DND-41 (cell line): ENCODE data around the gene TMEM60.

Source experiments
- ATAC-seq: fragments of 200-7000 bp; cut with Tn5 transposase; 3 replicates; pipeline ENCODE4 v1.9.1; 2021; ENCODE audit warnings: low read depth; ENCODE audit not compliant: insufficient read depth
- DNase-seq: peaks from one replicate; pipeline ENCODE4 v3.0.0-alpha.2; 2020
- H2AFZ ChIP-seq: 2 replicates; pipeline ENCODE4 v1.6.0; 2012; ENCODE audit warnings: low read depth, low read length
- H3K27ac ChIP-seq: 2 replicates; pipeline ENCODE4 v1.5.1; 2012; ENCODE audit warnings: low read length, inconsistent platforms
- H3K27me3 ChIP-seq: fragments of 200-600 bp; sonication (generic); 2 replicates; pipeline ENCODE4 v1.6.0; 2012; ENCODE audit warnings: low read length, mild to moderate bottlenecking, inconsistent platforms; ENCODE audit not compliant: insufficient read depth, poor library complexity
- H3K36me3 ChIP-seq: 2 replicates; pipeline ENCODE4 v1.5.1; 2012; ENCODE audit warnings: low read length, inconsistent platforms; ENCODE audit not compliant: insufficient read depth
- H3K4me1 ChIP-seq: 2 replicates; pipeline ENCODE4 v1.5.1; 2012; ENCODE audit warnings: mild to moderate bottlenecking, low read length; ENCODE audit not compliant: insufficient read depth
- H3K4me2 ChIP-seq: 2 replicates; pipeline ENCODE4 v1.6.0; 2012; ENCODE audit warnings: mild to moderate bottlenecking, moderate library complexity, low read length, inconsistent platforms; ENCODE audit not compliant: insufficient read depth
- H3K4me3 ChIP-seq, 2 experiments: fragments of 200-600 bp in 1 of 2; shearing (Covaris generic) in 1 of 2; 2 replicates each; pipeline ENCODE4 v1.5.1; 2012 to 2016; ENCODE audit warnings: inconsistent platforms in 2 of 2, low read length in 2 of 2, mild to moderate bottlenecking in 2 of 2, low read depth in 1 of 2, moderate library complexity in 1 of 2
- H3K79me2 ChIP-seq: 2 replicates; pipeline ENCODE4 v1.6.0; 2012; ENCODE audit warnings: low read length, inconsistent platforms; ENCODE audit not compliant: insufficient read depth
- H3K9ac ChIP-seq: 2 replicates; pipeline ENCODE4 v1.6.0; 2012; ENCODE audit warnings: low read depth, mild to moderate bottlenecking, inconsistent platforms, low read length, moderate library complexity
- H3K9me3 ChIP-seq: 2 replicates; pipeline ENCODE4 v1.5.1; 2012; ENCODE audit warnings: low read length, moderate library complexity, mild to moderate bottlenecking, inconsistent platforms; ENCODE audit not compliant: insufficient read depth, severe bottlenecking
- H4K20me1 ChIP-seq: 2 replicates; pipeline ENCODE4 v1.6.0; 2012; ENCODE audit warnings: low read length; ENCODE audit not compliant: insufficient read depth
- EZH2 ChIP-seq: IDR thresholded peaks from 3 replicates; pipeline ENCODE4 v1.6.1; 2012; ENCODE audit warnings: borderline replicate concordance, low read depth, mild to moderate bottlenecking, moderate library complexity, low read length, inconsistent platforms; ENCODE audit not compliant: severe bottlenecking
- TF ChIP-seq, protein P1 (sequence below): IDR thresholded peaks from 2 replicates; pipeline ENCODE4 v1.5.1; 2012; ENCODE audit warnings: borderline replicate concordance, low read length, moderate library complexity, mild to moderate bottlenecking; ENCODE audit not compliant: poor library complexity, severe bottlenecking; ENCODE audit errors: extremely low read depth

The TMEM60 gene

GRCh38 chr7:77765906-77766800, 32.1 kb downstream of the TMEM60 start:
- Histone ChIP-seq H2AFZ (no peak overlapping the region), H3K9ac (no peak overlapping the region), H3K27ac (no peak overlapping the region), H3K36me3 (peaks cover 49% of the 10 kb centered on the region), H3K4me2 (no peak overlapping the region), H3K9me3 (no peaks in the 10 kb centered on the region), H3K79me2 (peaks cover 49% of the 10 kb centered on the region), H3K4me1 (no peaks in the 10 kb centered on the region), H4K20me1 (peaks cover 12% of the 10 kb centered on the region; the same call in 1 of the 2 replicates), H3K27me3 (no peaks in the 10 kb centered on the region), H3K4me3 (no peak overlapping the region)
- DNase-seq (no peak), ATAC-seq (no peak)
- TF ChIP-seq EZH2 = no peak
- TF ChIP-seq, protein P1, sequence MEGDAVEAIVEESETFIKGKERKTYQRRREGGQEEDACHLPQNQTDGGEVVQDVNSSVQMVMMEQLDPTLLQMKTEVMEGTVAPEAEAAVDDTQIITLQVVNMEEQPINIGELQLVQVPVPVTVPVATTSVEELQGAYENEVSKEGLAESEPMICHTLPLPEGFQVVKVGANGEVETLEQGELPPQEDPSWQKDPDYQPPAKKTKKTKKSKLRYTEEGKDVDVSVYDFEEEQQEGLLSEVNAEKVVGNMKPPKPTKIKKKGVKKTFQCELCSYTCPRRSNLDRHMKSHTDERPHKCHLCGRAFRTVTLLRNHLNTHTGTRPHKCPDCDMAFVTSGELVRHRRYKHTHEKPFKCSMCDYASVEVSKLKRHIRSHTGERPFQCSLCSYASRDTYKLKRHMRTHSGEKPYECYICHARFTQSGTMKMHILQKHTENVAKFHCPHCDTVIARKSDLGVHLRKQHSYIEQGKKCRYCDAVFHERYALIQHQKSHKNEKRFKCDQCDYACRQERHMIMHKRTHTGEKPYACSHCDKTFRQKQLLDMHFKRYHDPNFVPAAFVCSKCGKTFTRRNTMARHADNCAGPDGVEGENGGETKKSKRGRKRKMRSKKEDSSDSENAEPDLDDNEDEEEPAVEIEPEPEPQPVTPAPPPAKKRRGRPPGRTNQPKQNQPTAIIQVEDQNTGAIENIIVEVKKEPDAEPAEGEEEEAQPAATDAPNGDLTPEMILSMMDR = no peak

- H3K9me3 ChIP-seq = no peaks in the 10 kb centered on the region
- no peaks in the 10 kb centered on the region for H3K4me1 ChIP-seq
- no peak overlapping the region for H3K9ac ChIP-seq
- no peak overlapping the region for H3K4me2 ChIP-seq
- H2AFZ ChIP-seq = no peak overlapping the region
- no peak overlapping the region for H3K27ac ChIP-seq
- no peaks in the 10 kb centered on the region for H3K27me3 ChIP-seq
- ATAC-seq = no peak
- peaks cover 56% of the 10 kb centered on the region for H3K79me2 ChIP-seq
- H3K4me3 ChIP-seq = no peak overlapping the region
- H4K20me1 ChIP-seq = peaks cover 12% of the 10 kb centered on the region; the same call in 1 of the 2 replicates
- DNase-seq = no peak
- TF ChIP-seq, protein P1 = no peak
- TF ChIP-seq EZH2 = no peak
- H3K36me3 ChIP-seq = peaks cover 46% of the 10 kb centered on the region
These were observed 32.8 kb downstream of the TMEM60 start for GRCh38 chr7:77765481-77765880.

- no peaks in the 10 kb centered on the region for H3K27me3 ChIP-seq
- peaks cover 21% of the 10 kb centered on the region; the same call in 1 of the 2 replicates for H4K20me1 ChIP-seq
- H3K4me2 ChIP-seq = no peak overlapping the region
- peaks cover 81% of the 10 kb centered on the region for H3K79me2 ChIP-seq
- no peaks in the 10 kb centered on the region for H3K9me3 ChIP-seq
- DNase-seq = no peak
- ATAC-seq = no peak
- no peak overlapping the region for H3K9ac ChIP-seq
- no peak overlapping the region for H2AFZ ChIP-seq
- no peak overlapping the region for H3K27ac ChIP-seq
- TF ChIP-seq EZH2 = no peak
- no peaks in the 10 kb centered on the region for H3K4me1 ChIP-seq
- H3K4me3 ChIP-seq = no peak overlapping the region
- peaks cover 12% of the 10 kb centered on the region for H3K36me3 ChIP-seq
These were observed 37.3 kb downstream of the TMEM60 start for GRCh38 chr7:77760809-77761453.
